Spleen (tissue), 11 donors: Measurements from ENCODE around the gene PCTP. TPM values are rescaled to one million over a fixed set of nuclear protein-coding genes. Genes with fewer than 3 reads are reported as not detected.

ENCODE experiments used
- DNase-seq: peaks from one replicate; pipeline ENCODE4 v3.0.0-alpha.2; 2020
- H3K27ac ChIP-seq, 8 donors: fragments of 200-600 bp; sonication (generic) in 7 of 8; 1 replicate in 4 of 8; 2 replicates in 4 of 8; pipeline versions ENCODE4 v1.5.0 to v1.8.0; 2016 to 2021; ENCODE audit warnings: inconsistent platforms in 4 of 8, mild to moderate bottlenecking in 4 of 8, moderate library complexity in 1 of 8
- H3K27me3 ChIP-seq, 7 donors: fragments of 200-600 bp; sonication (generic) in 6 of 7; replicated peaks in 1 of 7; 1 replicate in 4 of 7; 2 replicates in 3 of 7; pipeline versions ENCODE4 v1.5.0 to v1.8.0; 2016 to 2021; ENCODE audit warnings: inconsistent platforms in 3 of 7, mild to moderate bottlenecking in 1 of 7
- H3K36me3 ChIP-seq, 6 donors: fragments of 200-600 bp; sonication (generic) in 5 of 6; 1 replicate in 4 of 6; 2 replicates in 2 of 6; pipeline versions ENCODE4 v1.5.0 to v1.8.0; 2016 to 2021; ENCODE audit warnings: inconsistent platforms in 2 of 6
- H3K4me1 ChIP-seq, 6 donors: fragments of 200-600 bp; sonication (generic) in 5 of 6; 1 replicate in 3 of 6; 2 replicates in 3 of 6; pipeline versions ENCODE4 v1.5.0 to v1.8.0; 2016 to 2021; ENCODE audit warnings: inconsistent platforms in 3 of 6
- H3K4me3 ChIP-seq, 8 donors: fragments of 200-600 bp; sonication (generic) in 7 of 8; 1 replicate in 4 of 8; 2 replicates in 4 of 8; pipeline versions ENCODE4 v1.5.0 to v1.8.0; 2016 to 2021; ENCODE audit warnings: inconsistent platforms in 4 of 8, mild to moderate bottlenecking in 4 of 8, moderate library complexity in 2 of 8
- H3K9me3 ChIP-seq, 8 donors: fragments of 200-600 bp; sonication (generic) in 7 of 8; 1 replicate in 4 of 8; 2 replicates in 4 of 8; pipeline versions ENCODE4 v1.5.0 to v1.8.0; 2016 to 2021; ENCODE audit warnings: inconsistent platforms in 4 of 8
- CTCF ChIP-seq, 11 experiments: fragments of 200-600 bp in 7 of 11; fragments of 450-650 bp in 4 of 11; sonication (generic) in 4 of 11; IDR thresholded peaks in 8 of 11; conservative IDR thresholded peaks in 3 of 11; 1 replicate in 7 of 11; 2 replicates in 4 of 11; pipeline versions ENCODE4 v1.4.0 to v1.8.0; 2016 to 2021; ENCODE audit warnings: antibody characterized with exemption in 11 of 11, inconsistent platforms in 4 of 11, mild to moderate bottlenecking in 1 of 11
- POLR2A ChIP-seq, 3 donors: fragments of 450-650 bp; IDR thresholded peaks; one replicate each; pipeline ENCODE4 v1.5.1; 2017; ENCODE audit warnings: antibody characterized with exemption in 3 of 3, mild to moderate bottlenecking in 1 of 3
- POLR2AphosphoS5 ChIP-seq, 3 donors: sonication (generic); formaldehyde crosslinking; IDR thresholded peaks; one replicate each; pipeline ENCODE4 v1.5.1; 2017; ENCODE audit warnings: antibody characterized with exemption in 3 of 3
- WGBS, 5 donors: extraction: QIAGEN DNeasy Blood & Tissue Kit in 3 of 5; methylation state at CpG; one replicate each; pipeline versions ENCODE4 v1.1.5 to v1.1.7; 2013 to 2018; 5-methylcytosine and 5-hydroxymethylcytosine counted together
- intact Hi-C: fragments of 100-400 bp; cut with DNase I; formaldehyde crosslinking; loops from one replicate; pipeline ENCODE4 v1.15.0; 2023; ENCODE audit warnings: low total_unique reads
- polyA plus RNA-seq, 3 donors: library from polyadenylated mRNA; stranded (reverse); fragments of 200-250 nt; gene quantifications; one replicate each; pipeline ENCODE4 v1.2.1, GENCODE V29; 2013
- total RNA-seq, 7 donors: library from RNA; depleted of rRNA in 3 of 7; stranded (reverse); fragments of >200 nt in 3 of 7; fragmentation: NEBNext Ultra II Directional in 4 of 7; extraction: Animal tissue kit (Norgen Biotek cat#: 25700) in 4 of 7; gene quantifications; one replicate each; pipeline versions ENCODE4 v1.1.0 to v1.2.1, GENCODE V29; 2016 to 2021
- donor health status: healthy with polysubstance abuse.
- donor health status: DM: no; HTN: no; CAD: no; lungs with moderate emphysema.
- donor health status: DM: no; HTN: no; CAD: no.
- donor health status: Bipolar disorder and iron deficiency.
- donor health status: healthy.
- donor health status: DM: no; HTN: no; CAD: no.
- donor health status: DM: yes; HTN: yes; CAD: no.

PCTP gene
- total and polyA plus RNA-seq, 10 donors = 9.3 to 23.5 (median 18.5) TPM

- DNase-seq = no peak
- intact Hi-C loops = no loop called here
- Histone ChIP-seq H3K36me3 (no peaks in the 10 kb centered on the region), H3K27ac (peak overlapping the region in 6 of 8 donors; percentile 16 to 67 (median 42)), H3K4me1 (peaks cover 0 to 26% (median 3%) of the 10 kb centered on the region in 6 donors), H3K4me3 (no peak overlapping the region), H3K9me3 (peaks cover 0 to 2% (median 0%) of the 10 kb centered on the region in 8 donors), H3K27me3 (no peaks in the 10 kb centered on the region)
- WGBS, 5 donors = 61 to 84% (median 72%) methylated on average over 11 of the region's 11 CpGs
- TF ChIP-seq POLR2AphosphoS5 (IDR thresholded peaks at IDR 0.05) = peak in 1 of 3 donors; percentile 19
- no peak for TF ChIP-seq CTCF (IDR thresholded peaks at IDR 0.05 in 8 of 11, conservative IDR thresholded peaks at IDR 0.05 in 3 of 11)
Observed at GRCh38 chr17:55706808-55707773, 43.8 kb upstream of the PCTP start.

GRCh38 chr17:55708175-55708974, 42.5 kb upstream of the PCTP start:
- Histone ChIP-seq H3K27me3 (no peaks in the 10 kb centered on the region), H3K9me3 (no peaks in the 10 kb centered on the region), H3K4me1 (peaks cover 0 to 26% (median 3%) of the 10 kb centered on the region in 6 donors), H3K27ac (no peak overlapping the region), H3K36me3 (no peaks in the 10 kb centered on the region), H3K4me3 (no peak overlapping the region)
- 69 to 83% (median 79%) methylated on average over 8 of the region's 8 CpGs for WGBS, 5 donors
- no peak for TF ChIP-seq CTCF (IDR thresholded peaks at IDR 0.05 in 8 of 11, conservative IDR thresholded peaks at IDR 0.05 in 3 of 11)
- TF ChIP-seq POLR2AphosphoS5 (IDR thresholded peaks at IDR 0.05) = no peak
- no peak for TF ChIP-seq POLR2A (IDR thresholded peaks at IDR 0.05)
- intact Hi-C loops = no loop called here
- no peak for DNase-seq

- intact Hi-C loops = no loop called here
- H3K27me3 ChIP-seq = no peaks in the 10 kb centered on the region
- TF ChIP-seq POLR2AphosphoS5 (IDR thresholded peaks at IDR 0.05) = no peak
- no peak for TF ChIP-seq CTCF (IDR thresholded peaks at IDR 0.05 in 8 of 11, conservative IDR thresholded peaks at IDR 0.05 in 3 of 11)
- TF ChIP-seq POLR2A (IDR thresholded peaks at IDR 0.05) = no peak
- 87 to 95% (median 94%) methylated on average over 7 of the region's 7 CpGs for WGBS, 5 donors
- DNase-seq = no peak
- no peaks in the 10 kb centered on the region for H3K9me3 ChIP-seq
- H3K36me3 ChIP-seq = no peaks in the 10 kb centered on the region
- no peak overlapping the region for H3K4me3 ChIP-seq
- peaks cover 0 to 26% (median 3%) of the 10 kb centered on the region in 6 donors for H3K4me1 ChIP-seq
- H3K27ac ChIP-seq = no peak overlapping the region
Observed at GRCh38 chr17:55709440-55709839, 41.4 kb upstream of the PCTP start.
